Ascending aorta (tissue), 2 donors: ENCODE data around the gene POU6F1. TPM values are rescaled to one million over a fixed set of nuclear protein-coding genes. Genes with fewer than 3 reads are reported as not detected.

Experiments used
- DNase-seq, 2 donors: peaks; one replicate each; pipeline ENCODE4 v3.0.0-alpha.2; 2019; ENCODE audit warnings: low spot score in 2 of 2
- H3K27ac ChIP-seq, 2 donors: fragments of 200-600 bp; sonication (generic); one replicate each; pipeline ENCODE4 v1.5.1; 2016 to 2017; ENCODE audit warnings: mild to moderate bottlenecking in 1 of 2
- H3K27me3 ChIP-seq: fragments of 200-600 bp; sonication (generic); one replicate; pipeline ENCODE4 v1.5.1; 2017
- H3K36me3 ChIP-seq, 2 donors: fragments of 200-600 bp; sonication (generic); one replicate each; pipeline ENCODE4 v1.5.1; 2016
- H3K4me1 ChIP-seq, 2 donors: fragments of 200-600 bp; sonication (generic); one replicate each; pipeline ENCODE4 v1.5.1; 2016 to 2017; ENCODE audit warnings: mild to moderate bottlenecking in 1 of 2
- H3K4me3 ChIP-seq, 2 donors: fragments of 200-600 bp; sonication (generic); one replicate each; pipeline ENCODE4 v1.5.1; 2016 to 2017; ENCODE audit warnings: mild to moderate bottlenecking in 1 of 2
- H3K9me3 ChIP-seq, 2 donors: fragments of 200-600 bp; sonication (generic); one replicate each; pipeline ENCODE4 v1.5.1; 2016
- intact Hi-C: fragments of 100-400 bp; cut with DNase I; formaldehyde crosslinking; loops from one replicate; pipeline ENCODE4 v1.15.1; 2023
- total RNA-seq: library from RNA; depleted of rRNA; stranded (reverse); fragments of >200 nt; gene quantifications from one replicate; pipeline ENCODE4 v1.1.0, GENCODE V29; 2016
- TF ChIP-seq, protein P1 (sequence below), 3 experiments: fragments of 200-600 bp in 2 of 3; fragments of 450-650 bp in 1 of 3; sonication (generic) in 2 of 3; IDR thresholded peaks; one replicate each; pipeline ENCODE4 v1.5.1; 2016 to 2019; ENCODE audit warnings: antibody characterized with exemption in 3 of 3, mild to moderate bottlenecking in 1 of 3, moderate library complexity in 1 of 3

Gene POU6F1
- total RNA-seq, 1 donor from 2014 or later: 24.7 TPM

DNA sequence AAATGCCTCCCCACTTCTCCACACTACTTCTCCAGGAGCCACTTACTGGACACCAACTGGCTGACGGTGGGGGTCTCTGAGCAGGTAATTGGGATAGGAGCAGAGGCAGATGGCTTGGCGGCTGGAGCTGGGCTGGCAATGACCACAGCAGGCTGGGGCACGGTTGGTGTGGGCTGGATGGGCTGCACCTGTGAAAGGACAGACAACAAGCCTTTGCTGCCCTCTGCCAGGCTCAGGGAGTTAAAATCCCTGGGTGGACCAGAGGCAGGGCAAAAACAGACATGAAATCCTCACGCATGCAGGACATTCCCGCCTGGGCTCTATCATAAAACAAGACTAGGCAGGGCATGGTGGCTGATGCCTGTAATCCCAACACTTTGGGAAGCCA lies 25.6 kb downstream of the POU6F1 start:
- intact Hi-C loops: no loop called here
- H3K4me1 ChIP-seq: no peaks in the 10 kb centered on the region
- no peaks in the 10 kb centered on the region for H3K27me3 ChIP-seq
- DNase-seq: no peak
- H3K4me3 ChIP-seq: no peak overlapping the region
- TF ChIP-seq, protein P1, sequence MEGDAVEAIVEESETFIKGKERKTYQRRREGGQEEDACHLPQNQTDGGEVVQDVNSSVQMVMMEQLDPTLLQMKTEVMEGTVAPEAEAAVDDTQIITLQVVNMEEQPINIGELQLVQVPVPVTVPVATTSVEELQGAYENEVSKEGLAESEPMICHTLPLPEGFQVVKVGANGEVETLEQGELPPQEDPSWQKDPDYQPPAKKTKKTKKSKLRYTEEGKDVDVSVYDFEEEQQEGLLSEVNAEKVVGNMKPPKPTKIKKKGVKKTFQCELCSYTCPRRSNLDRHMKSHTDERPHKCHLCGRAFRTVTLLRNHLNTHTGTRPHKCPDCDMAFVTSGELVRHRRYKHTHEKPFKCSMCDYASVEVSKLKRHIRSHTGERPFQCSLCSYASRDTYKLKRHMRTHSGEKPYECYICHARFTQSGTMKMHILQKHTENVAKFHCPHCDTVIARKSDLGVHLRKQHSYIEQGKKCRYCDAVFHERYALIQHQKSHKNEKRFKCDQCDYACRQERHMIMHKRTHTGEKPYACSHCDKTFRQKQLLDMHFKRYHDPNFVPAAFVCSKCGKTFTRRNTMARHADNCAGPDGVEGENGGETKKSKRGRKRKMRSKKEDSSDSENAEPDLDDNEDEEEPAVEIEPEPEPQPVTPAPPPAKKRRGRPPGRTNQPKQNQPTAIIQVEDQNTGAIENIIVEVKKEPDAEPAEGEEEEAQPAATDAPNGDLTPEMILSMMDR (IDR thresholded peaks at IDR 0.05): no peak
- no peaks in the 10 kb centered on the region for H3K9me3 ChIP-seq
- H3K27ac ChIP-seq: no peak overlapping the region
- H3K36me3 ChIP-seq: peaks cover 15 to 34% of the 10 kb centered on the region in 2 donors

GRCh38 chr12:51191516-51192283 lies 26.2 kb downstream of the POU6F1 start:
- peaks cover 15 to 33% of the 10 kb centered on the region in 2 donors for H3K36me3 ChIP-seq
- TF ChIP-seq, protein P1 (IDR thresholded peaks at IDR 0.05): no peak
- H3K27me3 ChIP-seq: no peaks in the 10 kb centered on the region
- H3K4me3 ChIP-seq: no peak overlapping the region
- H3K27ac ChIP-seq: no peak overlapping the region
- H3K9me3 ChIP-seq: no peaks in the 10 kb centered on the region
- H3K4me1 ChIP-seq: no peaks in the 10 kb centered on the region
- intact Hi-C loops: no loop called here
- no peak for DNase-seq

- intact Hi-C loops: no loop called here
- TF ChIP-seq, protein P1 (IDR thresholded peaks at IDR 0.05): no peak
- H3K4me1 ChIP-seq: no peaks in the 10 kb centered on the region
- no peaks in the 10 kb centered on the region for H3K9me3 ChIP-seq
- DNase-seq: no peak
- no peak overlapping the region for H3K27ac ChIP-seq
- H3K36me3 ChIP-seq: peaks cover 15 to 33% of the 10 kb centered on the region in 2 donors
- H3K4me3 ChIP-seq: no peak overlapping the region
- H3K27me3 ChIP-seq: no peaks in the 10 kb centered on the region
These were observed 27.0 kb downstream of the POU6F1 start for GRCh38 chr12:51190820-51191219.

- Histone ChIP-seq H3K9me3 (no peaks in the 10 kb centered on the region), H3K36me3 (peaks cover 15 to 33% of the 10 kb centered on the region in 2 donors), H3K27ac (no peak overlapping the region), H3K4me1 (no peaks in the 10 kb centered on the region), H3K4me3 (no peak overlapping the region), H3K27me3 (no peaks in the 10 kb centered on the region)
- TF ChIP-seq, protein P1 (IDR thresholded peaks at IDR 0.05): no peak
- intact Hi-C loops: no loop called here
- no peak for DNase-seq
These were observed 28.0 kb downstream of the POU6F1 start for GRCh38 chr12:51189790-51190355.

- Histone ChIP-seq H3K27ac (no peak overlapping the region), H3K9me3 (no peaks in the 10 kb centered on the region), H3K4me3 (no peak overlapping the region), H3K4me1 (no peaks in the 10 kb centered on the region), H3K27me3 (no peaks in the 10 kb centered on the region), H3K36me3 (peaks cover 15 to 33% of the 10 kb centered on the region in 2 donors)
- intact Hi-C loops: no loop called here
- TF ChIP-seq, protein P1 (IDR thresholded peaks at IDR 0.05): no peak
- DNase-seq: no peak
These were observed 29.4 kb downstream of the POU6F1 start for GRCh38 chr12:51188359-51189051.
